ENCODE results near the gene TSPAN5. TPM values are rescaled to one million over a fixed set of nuclear protein-coding genes. Genes with fewer than 3 reads are reported as not detected.

The TSPAN5 gene
- polyA plus RNA-seq, 1 of the 3 experiments (the other 2 are of a cell fraction), result 38.6 TPM

DNA sequence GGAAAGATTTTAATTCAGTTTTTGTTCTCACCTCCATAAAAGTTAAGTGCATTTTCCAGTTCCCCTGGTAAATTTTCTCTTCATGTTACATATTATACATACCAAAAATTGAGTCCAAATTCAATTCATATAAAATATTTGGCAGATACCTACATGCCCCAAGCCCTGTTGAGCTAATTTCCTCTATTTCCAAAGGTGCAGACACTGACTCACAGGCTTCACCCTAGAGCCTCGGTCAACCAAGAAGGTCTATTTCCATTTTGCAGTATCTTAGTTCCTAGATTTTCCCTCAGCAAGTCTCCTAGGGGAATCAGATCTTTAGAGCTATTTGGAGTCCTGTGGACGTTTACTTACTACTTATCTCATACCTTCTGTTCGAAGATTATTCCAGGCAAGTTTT, 174.4 kb downstream of the TSPAN5 start (continued):
- TF ChIP-seq, protein P1, sequence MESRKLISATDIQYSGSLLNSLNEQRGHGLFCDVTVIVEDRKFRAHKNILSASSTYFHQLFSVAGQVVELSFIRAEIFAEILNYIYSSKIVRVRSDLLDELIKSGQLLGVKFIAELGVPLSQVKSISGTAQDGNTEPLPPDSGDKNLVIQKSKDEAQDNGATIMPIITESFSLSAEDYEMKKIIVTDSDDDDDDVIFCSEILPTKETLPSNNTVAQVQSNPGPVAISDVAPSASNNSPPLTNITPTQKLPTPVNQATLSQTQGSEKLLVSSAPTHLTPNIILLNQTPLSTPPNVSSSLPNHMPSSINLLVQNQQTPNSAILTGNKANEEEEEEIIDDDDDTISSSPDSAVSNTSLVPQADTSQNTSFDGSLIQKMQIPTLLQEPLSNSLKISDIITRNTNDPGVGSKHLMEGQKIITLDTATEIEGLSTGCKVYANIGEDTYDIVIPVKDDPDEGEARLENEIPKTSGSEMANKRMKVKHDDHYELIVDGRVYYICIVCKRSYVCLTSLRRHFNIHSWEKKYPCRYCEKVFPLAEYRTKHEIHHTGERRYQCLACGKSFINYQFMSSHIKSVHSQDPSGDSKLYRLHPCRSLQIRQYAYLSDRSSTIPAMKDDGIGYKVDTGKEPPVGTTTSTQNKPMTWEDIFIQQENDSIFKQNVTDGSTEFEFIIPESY (IDR thresholded peaks at IDR 0.05; ENCODE audit: borderline replicate concordance, low read depth), result no peak
- TF ChIP-seq ELF1 (IDR thresholded peaks at IDR 0.05), result no peak
- no peak for TF ChIP-seq TAF1 (IDR thresholded peaks at IDR 0.05; ENCODE audit: borderline replicate concordance, low read depth, low read length)

DNA sequence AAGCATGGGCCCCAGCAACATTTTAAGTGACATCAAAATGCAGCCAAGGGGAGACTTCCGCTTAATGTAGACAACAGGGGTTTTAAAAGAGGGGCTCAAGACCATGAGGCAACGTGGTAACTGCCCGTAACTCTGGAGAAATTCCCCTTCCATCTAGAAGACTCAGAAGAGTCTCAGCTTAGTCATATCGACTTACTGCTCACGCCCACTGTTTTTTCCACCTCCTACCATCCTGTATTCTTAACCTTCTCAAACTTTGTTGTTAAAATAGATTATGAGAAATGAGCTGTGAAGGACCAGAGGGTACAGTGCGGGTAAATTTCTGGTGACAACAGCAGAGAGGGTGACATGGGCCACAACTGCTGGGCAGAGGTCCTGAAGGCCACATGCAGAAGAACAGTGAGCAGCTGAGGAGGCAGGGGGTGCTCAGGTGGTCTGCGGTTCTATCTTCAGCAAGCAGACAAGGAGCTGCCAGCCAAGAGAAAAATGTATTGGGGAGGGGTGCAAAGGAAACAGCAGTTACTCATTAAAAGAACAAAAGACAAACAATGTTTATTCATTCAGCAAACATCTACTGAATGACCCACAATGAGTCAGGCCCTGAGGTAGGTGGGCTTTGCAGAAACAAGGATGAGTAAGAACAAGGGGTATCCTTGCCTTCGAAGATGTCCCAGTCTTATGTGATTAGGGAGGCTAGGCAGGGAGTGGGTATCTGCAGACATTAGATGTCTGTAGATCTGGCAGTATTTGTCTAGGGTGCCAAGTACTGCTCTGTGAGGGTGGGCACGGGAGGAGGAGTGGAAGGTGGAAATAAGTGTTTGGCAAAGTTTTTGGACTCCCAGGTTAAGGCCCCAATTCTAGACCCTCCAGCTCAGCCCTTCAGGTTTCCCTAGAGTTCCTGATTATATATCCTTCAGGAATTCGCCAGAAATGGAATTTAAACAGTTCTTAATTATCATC, 175.3 kb downstream of the TSPAN5 start:
- H3K79me2 ChIP-seq (ENCODE audit: insufficient read depth), result peaks cover 43% of the 10 kb centered on the region; the same call in 1 of the 2 replicates
- peak overlapping the region; percentile 39; the same call in 1 of the 2 replicates for H3K4me2 ChIP-seq
- H2AFZ ChIP-seq (ENCODE audit: low read depth), result no peak overlapping the region
- H4K20me1 ChIP-seq (ENCODE audit: insufficient read depth), result no peaks in the 10 kb centered on the region
- no peak for TF ChIP-seq FOXM1 (IDR thresholded peaks at IDR 0.05; ENCODE audit: low read depth)
- TF ChIP-seq, protein P2, sequence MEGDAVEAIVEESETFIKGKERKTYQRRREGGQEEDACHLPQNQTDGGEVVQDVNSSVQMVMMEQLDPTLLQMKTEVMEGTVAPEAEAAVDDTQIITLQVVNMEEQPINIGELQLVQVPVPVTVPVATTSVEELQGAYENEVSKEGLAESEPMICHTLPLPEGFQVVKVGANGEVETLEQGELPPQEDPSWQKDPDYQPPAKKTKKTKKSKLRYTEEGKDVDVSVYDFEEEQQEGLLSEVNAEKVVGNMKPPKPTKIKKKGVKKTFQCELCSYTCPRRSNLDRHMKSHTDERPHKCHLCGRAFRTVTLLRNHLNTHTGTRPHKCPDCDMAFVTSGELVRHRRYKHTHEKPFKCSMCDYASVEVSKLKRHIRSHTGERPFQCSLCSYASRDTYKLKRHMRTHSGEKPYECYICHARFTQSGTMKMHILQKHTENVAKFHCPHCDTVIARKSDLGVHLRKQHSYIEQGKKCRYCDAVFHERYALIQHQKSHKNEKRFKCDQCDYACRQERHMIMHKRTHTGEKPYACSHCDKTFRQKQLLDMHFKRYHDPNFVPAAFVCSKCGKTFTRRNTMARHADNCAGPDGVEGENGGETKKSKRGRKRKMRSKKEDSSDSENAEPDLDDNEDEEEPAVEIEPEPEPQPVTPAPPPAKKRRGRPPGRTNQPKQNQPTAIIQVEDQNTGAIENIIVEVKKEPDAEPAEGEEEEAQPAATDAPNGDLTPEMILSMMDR (IDR thresholded peaks at IDR 0.05), result no peak
- TF ChIP-seq TAF1 (IDR thresholded peaks at IDR 0.05; ENCODE audit: borderline replicate concordance, low read depth, low read length), result no peak
- peak; percentile 52 for TF ChIP-seq TCF12 (IDR thresholded peaks at IDR 0.05)
- peak; percentile 55; the same call in 1 of the 2 replicates for TF ChIP-seq FOSL2 (IDR thresholded peaks at IDR 0.05; ENCODE audit: borderline replicate concordance, low read depth)
- no peak for TF ChIP-seq TEAD4 (IDR thresholded peaks at IDR 0.05; ENCODE audit: borderline replicate concordance, insufficient read depth)
- TF ChIP-seq SIN3A (IDR thresholded peaks at IDR 0.05; ENCODE audit: borderline replicate concordance, low read depth, low read length), result no peak
- peak overlapping the region in 1 of 2 experiments; percentile 51; a peak in 2 of 4 replicates for H3K27ac ChIP-seq (ENCODE audit: low read depth in 2 of 2, low read length in 1 of 2)
- H3F3A ChIP-seq (replicated peaks; ENCODE audit: insufficient read depth), result peaks cover 10% of the 10 kb centered on the region
- POLR2A ChIA-PET, result no interaction called here
- no peaks in the 10 kb centered on the region for H3K9me3 ChIP-seq
- H3K4me3 ChIP-seq (ENCODE audit: low read depth in 2 of 2, low read length in 1 of 2), result no peak overlapping the region
- peaks cover 7 to 25% of the 10 kb centered on the region in 2 experiments for H3K36me3 ChIP-seq (replicated peaks in 1 of 2; ENCODE audit: control insufficient read depth in 1 of 2, insufficient read depth in 2 of 2, low read length in 1 of 2)
- peaks cover 8 to 26% of the 10 kb centered on the region in 2 experiments for H3K4me1 ChIP-seq (ENCODE audit: control insufficient read depth in 1 of 2, insufficient read depth in 2 of 2, low read depth in 1 of 2, low read length in 1 of 2)
- no peak for DNase-seq
- no peaks in the 10 kb centered on the region for H3K27me3 ChIP-seq (ENCODE audit: insufficient read depth)
- H3K9ac ChIP-seq, result no peak overlapping the region
- CTCF ChIA-PET, result interaction anchor here (3.2 kb wide), 1 partner anchor 15 kb away, joined by 10 read pairs; no protein-coding TSS in a partner anchor
- 77% methylated on average over 10 of the region's 10 CpGs for WGBS (ENCODE audit: low lambda C conversion rate)
- H3K9me2 ChIP-seq, result no peaks in the 10 kb centered on the region

Measured in SK-N-SH (cell line).